Non-pigmented ciliary epithelial cell (primary cell): ENCODE results near the gene PKNOX2.

Source experiments
- DNase-seq: peaks from one replicate; pipeline ENCODE4 v3.0.0-alpha.2; 2010; ENCODE audit warnings: low read depth

Gene PKNOX2, protein sequence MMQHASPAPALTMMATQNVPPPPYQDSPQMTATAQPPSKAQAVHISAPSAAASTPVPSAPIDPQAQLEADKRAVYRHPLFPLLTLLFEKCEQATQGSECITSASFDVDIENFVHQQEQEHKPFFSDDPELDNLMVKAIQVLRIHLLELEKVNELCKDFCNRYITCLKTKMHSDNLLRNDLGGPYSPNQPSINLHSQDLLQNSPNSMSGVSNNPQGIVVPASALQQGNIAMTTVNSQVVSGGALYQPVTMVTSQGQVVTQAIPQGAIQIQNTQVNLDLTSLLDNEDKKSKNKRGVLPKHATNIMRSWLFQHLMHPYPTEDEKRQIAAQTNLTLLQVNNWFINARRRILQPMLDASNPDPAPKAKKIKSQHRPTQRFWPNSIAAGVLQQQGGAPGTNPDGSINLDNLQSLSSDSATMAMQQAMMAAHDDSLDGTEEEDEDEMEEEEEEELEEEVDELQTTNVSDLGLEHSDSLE

DNA sequence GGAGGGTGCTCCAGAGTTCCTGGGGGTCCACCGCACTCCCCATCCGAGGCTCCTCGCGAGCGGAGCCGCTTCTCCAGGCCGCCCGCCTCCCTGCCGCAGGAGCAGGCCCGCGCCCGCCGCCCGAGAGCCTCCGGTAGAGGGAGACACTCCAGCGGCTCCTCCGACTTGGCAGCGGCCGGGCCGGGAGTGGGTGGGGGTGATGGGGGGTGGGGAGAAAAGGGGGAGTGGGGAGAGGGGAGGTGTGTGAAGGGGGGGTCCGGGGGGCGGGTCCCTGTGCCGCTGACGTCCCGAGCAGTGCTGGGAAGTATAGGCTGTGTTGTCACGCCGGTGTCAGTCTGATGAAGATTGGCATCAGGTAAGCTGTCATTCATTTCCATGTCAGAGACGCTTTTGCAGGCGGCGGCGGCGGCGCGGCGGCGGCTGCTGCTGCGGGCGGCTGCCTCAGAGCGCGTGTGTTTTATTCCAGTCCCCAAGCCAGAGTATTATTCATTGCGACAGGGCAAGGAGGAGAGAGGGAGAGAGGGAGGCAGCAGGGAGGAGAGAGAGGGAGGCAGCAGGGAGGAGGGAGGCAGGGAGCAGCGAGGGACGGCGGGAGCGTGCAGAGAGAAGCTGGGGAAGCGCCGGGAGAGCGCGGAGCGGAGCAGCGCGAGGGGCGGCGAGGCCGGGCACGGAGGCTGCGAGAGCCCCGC is at the start of gene PKNOX2:
Gene PKNOX2, plus strand, starts transcription at position 330 of the 689 bp plus-strand sequence. CDS start 186,555 bp downstream, outside the sequence.
- DNase-seq = no peak

DNA sequence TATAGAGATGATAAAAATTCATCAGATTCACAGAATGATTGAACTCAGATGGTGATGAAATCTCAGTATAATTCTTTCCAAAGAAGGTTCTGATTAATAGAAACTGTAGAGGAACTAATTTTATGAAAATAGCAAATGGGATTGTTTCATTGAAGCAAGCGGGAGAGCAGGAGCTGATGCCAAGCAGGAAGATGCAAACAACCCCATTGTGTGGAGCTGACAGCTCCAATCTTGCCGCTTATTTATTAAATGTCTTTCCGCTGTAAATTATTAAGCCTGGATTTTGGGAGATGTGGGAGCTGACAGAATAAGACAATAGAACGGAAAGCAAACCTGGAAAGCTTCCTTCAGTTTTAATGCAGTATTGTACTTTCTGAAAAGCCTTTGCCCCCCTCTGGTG is 47.1 kb upstream of the PKNOX2 start:
- DNase-seq = no peak

DNA sequence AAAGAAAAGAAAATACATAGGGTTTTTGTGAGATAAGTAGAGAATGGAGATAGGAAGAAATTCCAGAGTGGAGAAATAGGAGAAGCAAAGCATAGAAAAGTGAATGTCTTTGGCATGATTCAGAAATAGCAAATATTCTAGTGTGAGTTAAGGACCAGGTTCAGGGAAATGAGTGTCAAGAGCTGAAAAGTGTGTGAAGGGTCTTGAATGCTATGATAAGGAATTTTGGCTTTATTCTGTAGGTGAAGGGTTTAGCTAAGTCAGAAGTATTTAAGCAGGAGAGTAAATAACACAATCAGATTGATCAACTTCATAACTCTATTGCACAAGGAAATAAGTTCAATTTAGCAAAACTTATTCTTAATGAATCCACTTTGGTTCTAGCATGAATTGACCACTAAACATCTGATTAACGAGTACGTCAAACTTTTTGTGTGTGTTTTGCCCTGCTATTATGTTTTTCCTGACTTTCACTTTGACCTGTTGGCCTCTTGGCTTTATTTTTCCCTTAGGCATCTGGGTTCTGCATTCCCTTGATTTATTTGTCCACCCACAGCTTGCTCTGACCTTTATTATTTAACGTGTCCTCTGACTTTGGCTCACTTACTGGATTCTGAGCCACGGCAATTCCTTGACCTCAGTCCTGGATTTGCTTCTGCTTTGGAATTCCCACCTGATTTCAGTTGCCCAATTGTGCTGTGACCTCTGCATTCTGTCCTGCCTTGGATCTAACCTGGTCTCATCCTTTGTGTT is 41.2 kb upstream of the PKNOX2 start:
- no peak for DNase-seq

DNA sequence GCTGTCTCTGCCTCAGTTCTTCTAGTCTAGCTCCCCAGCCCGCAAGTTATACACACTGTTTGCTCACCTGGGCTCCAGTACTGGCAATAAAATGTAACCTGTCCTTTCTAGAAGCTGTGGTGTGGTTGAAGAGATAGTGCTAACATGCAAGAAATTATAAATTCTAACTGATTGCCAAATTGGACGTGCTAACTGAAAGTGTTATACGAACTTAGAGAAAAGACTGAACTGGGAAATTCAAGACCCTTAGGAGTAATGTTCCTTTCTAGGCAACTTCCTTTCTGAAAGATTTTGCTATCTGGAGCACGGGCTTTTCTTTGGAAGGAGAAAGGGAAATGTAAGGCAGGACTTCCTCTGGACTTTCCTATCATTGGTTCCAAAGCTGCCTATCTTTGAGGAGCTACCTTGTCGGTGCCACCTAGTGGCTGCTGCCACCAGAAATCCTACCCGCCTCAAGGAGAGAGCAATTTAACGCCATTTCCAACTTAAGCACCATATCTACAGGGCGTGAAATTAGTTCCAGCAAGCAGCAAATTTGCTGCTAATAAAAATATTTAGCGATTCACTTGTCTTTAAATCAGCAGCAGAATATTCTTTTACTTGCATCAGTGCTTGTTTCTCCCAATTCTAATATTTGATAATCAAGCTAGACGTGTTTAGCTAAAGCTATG is 40.5 kb upstream of the PKNOX2 start:
- peak; percentile 4 for DNase-seq

DNA sequence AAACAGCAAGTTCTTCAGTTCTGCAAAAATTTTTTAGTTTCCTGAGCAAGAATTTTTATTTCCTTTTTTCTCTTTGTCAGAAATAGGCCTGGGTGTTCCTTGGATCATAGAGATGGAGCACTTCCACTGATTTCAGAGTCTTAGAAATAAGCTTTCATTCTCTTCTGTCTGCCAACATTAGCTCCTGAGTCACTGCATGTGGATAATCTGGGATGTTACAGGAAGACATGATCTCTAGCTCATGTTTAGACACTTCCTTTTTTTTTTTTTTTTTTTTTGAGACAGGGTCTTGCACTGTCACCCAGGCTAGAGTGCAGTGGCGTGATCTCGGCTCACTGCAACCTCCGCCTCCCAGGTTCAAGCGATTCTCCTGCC is 39.9 kb upstream of the PKNOX2 start:
- no peak for DNase-seq

DNA sequence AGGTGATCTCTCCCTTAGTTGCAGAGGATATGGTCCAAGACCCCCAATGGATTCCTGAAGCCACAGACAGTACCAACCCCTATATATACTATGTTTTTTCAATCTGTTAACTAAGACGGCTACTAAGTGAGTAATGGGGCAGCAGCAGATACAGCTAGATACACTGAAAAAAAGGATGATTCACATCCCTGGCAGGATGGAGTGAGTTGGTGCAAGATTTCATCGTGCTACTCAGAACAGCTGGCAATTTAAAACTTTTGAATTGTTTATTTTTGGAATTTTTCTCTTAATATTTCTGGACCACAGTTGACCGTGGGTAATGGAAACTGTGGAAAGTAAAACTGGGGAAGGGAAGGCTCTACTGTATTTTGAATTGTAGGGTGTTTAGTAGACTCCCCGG is 36.1 kb upstream of the PKNOX2 start:
- peak; percentile 38 for DNase-seq

DNA sequence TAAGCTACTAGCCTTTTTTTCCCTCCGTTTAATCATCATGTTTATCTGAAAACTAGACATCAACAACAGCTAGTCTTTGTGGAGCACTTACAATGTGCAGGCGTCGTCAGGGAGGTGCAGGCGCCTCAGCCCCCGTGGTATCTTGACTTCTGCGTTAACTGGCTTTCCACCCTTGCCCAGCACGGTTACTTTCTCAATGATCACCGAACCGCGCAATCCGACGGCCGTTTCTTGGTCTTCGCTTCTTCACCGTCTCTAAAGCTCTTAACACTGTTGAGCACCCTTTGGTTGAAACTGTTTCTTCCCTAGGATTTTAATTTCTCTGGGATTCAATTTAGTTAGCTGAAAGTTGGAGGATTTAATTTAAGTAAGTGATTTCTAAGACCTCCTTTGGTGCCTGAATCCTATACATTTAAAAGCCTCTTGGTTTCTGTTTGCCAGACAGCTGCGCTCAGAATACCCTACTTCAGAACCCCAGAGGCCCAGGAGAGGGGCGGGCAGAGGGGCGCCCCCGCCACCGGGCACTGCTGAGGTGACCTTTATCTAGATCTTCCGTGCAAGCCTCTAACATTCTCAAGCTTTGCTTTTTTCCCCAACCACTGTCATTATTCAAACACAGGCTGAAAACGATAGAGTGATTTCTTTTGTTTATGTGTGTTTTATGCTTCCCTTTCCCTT is 35.1 kb upstream of the PKNOX2 start:
- no peak for DNase-seq

DNA sequence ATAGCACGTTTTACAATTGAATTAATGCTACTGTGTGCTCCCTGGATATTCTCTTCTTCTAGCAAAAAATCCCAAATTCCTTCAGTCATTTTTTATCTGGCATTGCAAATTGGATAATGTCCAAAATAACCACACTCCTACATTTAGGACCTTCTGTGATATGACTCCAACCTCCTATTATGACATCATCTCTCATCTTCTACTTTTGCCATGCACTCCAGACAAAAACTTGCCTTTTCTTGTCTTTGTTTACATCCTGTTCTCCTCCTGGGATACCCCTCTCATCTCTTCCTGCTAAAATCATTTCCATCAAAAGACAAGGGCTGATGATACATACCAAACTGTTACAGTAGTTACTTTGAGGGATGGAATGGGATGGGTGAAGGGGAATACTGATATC is 32.5 kb upstream of the PKNOX2 start:
- no peak for DNase-seq

DNA sequence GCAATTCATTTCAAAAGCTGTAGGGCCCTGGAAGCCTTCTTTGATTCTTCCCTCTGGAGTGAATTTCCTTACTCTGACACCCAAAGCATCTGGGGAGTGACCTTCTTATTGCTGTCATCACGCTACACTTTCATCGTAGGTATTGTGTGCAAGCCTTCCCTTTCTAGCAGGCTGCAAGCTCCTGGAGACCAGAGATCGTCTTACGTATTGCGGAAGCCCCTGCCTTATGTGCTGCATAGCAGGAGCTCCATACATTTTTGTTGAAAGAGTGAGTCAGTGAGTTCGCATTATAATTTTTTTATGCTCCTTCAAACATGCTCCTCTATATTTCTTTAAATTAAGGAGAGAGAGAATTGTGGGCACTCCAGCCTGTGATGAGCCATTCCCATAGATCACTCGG is 32.0 kb upstream of the PKNOX2 start:
- no peak for DNase-seq

DNA sequence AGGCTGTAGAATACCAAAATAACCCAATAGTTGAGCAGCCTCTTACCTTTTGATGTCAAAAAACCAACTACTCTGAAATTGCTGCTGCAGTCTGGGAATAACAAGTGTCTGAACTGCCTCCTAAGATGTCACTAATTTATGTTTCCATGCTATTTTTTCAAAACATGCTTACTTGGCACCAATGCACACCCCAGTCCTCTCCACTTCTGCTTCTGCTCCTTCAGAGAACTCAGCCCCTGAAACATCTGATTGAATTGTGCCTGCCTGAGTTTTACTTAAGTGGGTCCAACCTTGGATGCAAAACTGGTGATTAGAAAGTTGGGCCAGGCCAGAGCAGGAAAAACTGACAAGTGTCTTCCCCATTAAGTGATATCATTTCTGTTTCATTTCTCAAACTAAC is 28.6 kb upstream of the PKNOX2 start:
- DNase-seq = no peak

DNA sequence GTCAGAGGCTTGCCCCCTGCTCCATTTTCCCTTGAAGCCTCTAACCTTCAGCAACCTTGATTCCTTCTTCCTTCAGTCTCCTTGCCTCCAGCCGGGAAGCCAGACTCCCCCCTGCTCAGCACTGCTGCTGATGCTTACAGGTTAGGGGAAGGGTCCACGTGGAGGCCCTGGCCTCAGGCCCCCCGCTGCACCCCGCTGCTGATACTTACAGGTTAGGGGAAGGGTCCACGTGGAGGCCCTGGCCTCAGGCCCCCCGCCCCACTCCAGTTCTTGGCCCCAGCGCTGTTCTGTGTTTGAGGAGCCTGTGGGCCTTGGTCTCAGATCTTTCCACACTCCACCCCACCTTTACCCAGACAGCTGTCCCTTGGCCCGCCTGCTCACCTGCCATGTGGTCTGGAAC is 25.6 kb upstream of the PKNOX2 start:
- DNase-seq = no peak

DNA sequence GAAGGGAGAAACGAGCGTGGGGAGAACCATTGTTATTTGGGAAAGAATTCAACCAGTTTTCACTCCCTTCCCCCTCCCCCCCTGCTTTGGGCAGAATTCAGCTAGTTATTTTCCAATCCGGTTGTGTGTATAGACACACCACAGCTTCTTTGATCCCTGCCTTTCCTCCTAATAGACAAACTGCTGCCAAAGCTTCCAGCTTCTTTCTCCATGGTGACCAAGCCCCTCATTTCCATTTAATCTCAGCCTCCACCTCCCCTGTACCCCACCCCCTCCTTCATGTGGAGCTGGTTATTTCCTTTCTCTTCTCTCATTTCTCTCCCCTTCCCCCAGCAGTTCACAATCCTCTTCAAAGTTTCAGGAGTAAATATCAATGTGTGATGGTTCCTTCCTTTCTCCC is 24.8 kb upstream of the PKNOX2 start:
- DNase-seq = no peak

DNA sequence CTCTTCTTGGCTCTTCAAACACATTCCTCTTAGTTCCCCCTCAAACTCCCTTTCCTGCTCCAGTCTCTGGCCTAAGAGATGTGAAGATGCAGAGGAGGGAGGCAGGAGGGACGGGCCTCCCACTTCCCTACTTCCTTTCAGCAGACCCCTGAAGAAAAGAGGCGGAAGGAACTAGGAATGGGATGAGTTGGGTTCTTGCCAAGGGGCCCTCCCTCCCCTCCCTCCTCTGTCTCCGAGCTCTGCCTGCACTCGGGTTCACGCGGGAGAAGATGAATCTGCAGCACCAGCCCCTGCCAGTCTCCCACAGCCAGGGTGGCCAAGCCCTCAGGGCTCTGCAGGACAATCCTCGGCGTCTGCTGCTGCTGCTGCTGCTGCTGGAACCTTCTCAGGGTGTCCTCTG is 24.3 kb upstream of the PKNOX2 start:
- DNase-seq = no peak

DNA sequence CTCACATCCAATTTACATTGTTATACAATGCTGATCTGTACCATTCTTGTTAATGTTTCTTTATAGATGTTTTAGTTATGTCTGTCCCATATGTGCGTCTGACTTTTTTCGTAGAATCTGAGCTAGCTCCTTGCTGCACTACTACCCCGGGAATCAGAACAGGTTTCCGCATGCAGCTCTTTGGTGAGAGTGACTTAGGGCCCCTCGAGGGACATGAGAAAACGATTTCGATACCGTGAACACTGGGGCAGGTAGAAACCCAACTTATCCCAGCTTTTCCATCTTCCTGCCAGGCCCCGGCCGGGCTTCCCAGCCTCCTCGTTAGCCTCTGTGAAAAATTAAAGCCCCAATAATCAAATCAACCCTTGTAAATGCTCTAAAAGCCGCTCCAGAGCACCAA is 23.4 kb upstream of the PKNOX2 start:
- DNase-seq = no peak

DNA sequence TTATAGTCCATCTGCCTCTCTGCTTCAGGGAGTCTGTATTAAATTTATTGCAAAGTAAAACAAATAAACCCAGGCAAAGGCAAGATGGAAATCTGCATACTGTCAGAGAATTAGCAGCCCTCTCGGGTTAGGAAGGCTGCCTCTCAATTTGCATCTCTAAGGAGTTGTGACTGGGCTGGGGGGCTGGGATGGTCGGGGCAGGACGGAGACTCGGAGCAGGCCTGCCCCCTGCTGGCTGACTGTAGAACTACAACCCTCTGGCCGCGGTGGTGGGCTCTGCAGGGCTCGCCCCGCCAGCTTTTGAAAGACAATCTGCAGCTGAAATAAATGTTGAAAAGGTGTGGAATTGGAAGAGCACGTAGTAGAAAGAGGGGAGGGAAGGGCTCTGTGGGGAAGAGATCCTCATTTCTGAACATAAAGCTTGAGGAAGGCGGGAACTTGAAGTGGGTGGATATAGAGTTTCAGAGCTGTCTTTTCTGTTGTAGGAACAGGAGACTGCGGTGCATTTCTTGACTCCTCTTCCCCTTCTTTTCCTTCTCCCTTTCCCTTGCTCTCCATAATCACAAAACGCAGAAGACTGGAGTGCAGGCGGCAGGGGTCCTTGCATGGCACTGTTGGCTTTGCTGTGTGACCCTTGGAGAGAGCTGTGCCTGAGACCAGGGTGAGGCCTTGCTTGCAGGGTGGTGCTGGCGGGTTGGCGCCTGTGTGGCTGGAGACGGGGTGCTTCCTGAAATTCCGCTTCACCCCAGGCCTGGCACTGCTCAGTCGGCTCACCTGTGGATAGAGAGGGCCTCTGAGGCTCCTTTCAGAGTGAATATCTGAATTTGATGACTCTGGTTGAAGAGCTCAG is 22.6 kb upstream of the PKNOX2 start:
- no peak for DNase-seq

DNA sequence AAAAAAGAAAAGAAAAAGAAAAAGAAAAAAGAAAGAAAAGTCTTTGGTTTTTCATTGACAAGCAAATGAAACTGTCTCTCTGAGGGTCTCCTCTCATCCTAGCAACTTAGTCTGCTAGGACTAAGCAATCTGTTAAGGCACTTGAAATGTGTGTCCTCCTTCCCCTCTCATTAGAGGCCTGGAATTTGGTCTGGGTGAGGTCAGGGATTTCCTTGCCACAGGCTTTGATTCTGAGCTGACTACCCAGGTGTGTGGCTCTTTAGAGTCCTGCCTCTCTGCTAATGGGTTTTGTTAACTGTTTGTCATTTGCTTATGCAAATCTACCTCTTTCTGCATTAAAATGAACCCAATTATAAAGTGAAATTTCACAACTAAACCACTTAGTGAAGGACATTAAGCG is 18.3 kb upstream of the PKNOX2 start:
- DNase-seq = no peak

DNA sequence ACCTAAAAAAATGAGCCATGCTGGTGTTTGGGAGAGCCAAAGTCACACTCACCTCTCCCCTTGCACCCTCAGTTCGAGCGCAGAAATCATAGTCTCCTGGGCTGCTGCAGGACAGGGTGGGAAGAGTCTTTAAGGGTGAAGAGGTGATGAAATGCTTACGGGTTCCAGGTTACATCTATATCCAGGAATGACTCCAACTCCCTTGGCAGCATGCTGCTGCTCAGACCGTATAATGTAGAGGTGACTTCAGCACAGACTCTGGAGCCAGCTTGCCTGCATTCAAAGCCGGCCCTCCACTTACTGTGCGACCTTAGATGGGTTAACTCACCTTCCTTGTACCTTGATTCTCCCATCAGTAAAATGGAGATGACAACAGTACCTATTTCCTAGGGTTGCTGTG is 17.3 kb upstream of the PKNOX2 start:
- no peak for DNase-seq

DNA sequence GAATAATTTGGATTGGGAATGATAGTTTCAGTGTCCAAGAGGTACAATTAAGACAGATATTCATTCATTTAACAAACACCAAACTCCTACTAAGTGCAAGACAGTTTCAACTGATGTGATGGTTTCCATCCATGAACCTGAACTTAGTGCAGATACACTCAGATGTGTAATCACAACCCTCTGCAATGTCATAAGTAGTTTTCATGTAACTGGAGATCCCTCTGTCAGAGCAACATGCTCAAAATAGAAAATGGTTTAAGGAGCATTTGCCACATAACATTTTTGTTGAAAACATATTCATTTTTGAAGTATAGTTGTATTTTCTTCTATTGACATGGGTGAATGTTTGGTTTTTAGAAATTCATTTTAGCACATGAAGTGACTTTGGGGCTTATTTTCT is 16.5 kb upstream of the PKNOX2 start:
- DNase-seq = no peak

DNA sequence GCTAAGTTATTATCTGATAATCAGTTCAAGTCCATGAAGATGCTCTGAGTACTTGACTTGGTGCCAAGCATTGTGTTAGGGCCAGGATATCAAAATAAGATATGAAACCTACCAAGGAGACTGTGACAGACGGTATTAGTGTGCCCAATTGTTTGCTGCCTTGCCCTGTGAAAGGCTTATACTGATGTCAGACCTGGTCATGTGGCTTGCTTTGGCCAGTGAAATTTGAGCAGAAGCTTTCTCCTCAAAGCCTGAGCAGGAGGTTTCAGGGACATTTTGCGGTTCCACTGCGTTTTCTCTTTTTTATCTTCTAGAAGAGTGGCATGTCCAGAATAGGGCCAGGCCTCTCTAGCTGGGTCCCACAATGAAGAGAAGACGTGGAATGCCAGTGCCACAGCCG is 15.8 kb upstream of the PKNOX2 start:
- DNase-seq = no peak

DNA sequence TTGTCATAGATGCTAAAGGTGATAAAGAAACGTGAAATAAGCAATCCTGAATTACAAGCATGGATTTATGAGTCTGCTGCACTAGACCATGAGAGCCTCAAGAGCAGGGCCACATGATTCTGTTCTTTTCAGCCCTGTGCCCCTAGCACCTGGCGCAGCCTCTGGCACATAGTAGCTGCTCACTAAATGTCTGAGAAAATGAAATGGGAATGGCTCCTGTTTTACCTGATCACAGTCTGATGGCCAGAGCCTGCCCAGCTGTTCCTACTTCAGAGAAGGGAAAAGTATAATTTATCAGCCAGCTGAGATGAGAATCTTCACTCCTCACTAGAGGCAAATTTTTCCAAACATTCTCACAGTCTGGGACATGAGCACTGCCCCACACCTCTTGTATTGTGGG is 10.7 kb upstream of the PKNOX2 start:
- DNase-seq = no peak
